NCI-H1436 (cell line): ENCODE results near the gene KCNIP1.
A peak's percentile ranks its signal among the peaks of the same experiment; 100 is the strongest.

Experiments
- DNase-seq: peaks from one replicate; lab custom pipeline; 2025; lab: John Stamatoyannopoulos, UW

Gene KCNIP1

GRCh38 chr5:170597109-170597751 is 93.4 kb downstream of the KCNIP1 start:
- no peak for DNase-seq

GRCh38 chr5:170597872-170598271 is 94.1 kb downstream of the KCNIP1 start:
- DNase-seq: no peak

GRCh38 chr5:170599756-170600155 is 95.9 kb downstream of the KCNIP1 start:
- no peak for DNase-seq

GRCh38 chr5:170601619-170602018 is 97.8 kb downstream of the KCNIP1 start:
- no peak for DNase-seq

- DNase-seq: no peak
Measured at GRCh38 chr5:170603109-170603508, 99.3 kb downstream of the KCNIP1 start.

GRCh38 chr5:170603578-170604565 is 100.1 kb downstream of the KCNIP1 start:
- DNase-seq: peak; percentile 40

GRCh38 chr5:170606941-170607340 is 103.1 kb downstream of the KCNIP1 start:
- no peak for DNase-seq

GRCh38 chr5:170611449-170612090 is 107.8 kb downstream of the KCNIP1 start:
- no peak for DNase-seq

GRCh38 chr5:170612256-170612678 is 108.4 kb downstream of the KCNIP1 start:
- DNase-seq: peak; percentile 35

GRCh38 chr5:170614065-170614490 is 110.3 kb downstream of the KCNIP1 start:
- DNase-seq: no peak

- DNase-seq: no peak
Measured at GRCh38 chr5:170614720-170615119, 110.9 kb downstream of the KCNIP1 start.

GRCh38 chr5:170617533-170618490 is 114.0 kb downstream of the KCNIP1 start:
- peak; percentile 73 for DNase-seq

- DNase-seq: no peak
Measured at GRCh38 chr5:170619869-170620268, 116.0 kb downstream of the KCNIP1 start.

GRCh38 chr5:170622933-170623332 is 119.1 kb downstream of the KCNIP1 start:
- no peak for DNase-seq

GRCh38 chr5:170623576-170624181 is 119.9 kb downstream of the KCNIP1 start:
- DNase-seq: peak; percentile 8

GRCh38 chr5:170625221-170626165 is 121.7 kb downstream of the KCNIP1 start:
- DNase-seq: no peak

GRCh38 chr5:170626507-170627150 is 122.8 kb downstream of the KCNIP1 start:
- no peak for DNase-seq

GRCh38 chr5:170627271-170627670 is 123.5 kb downstream of the KCNIP1 start:
- no peak for DNase-seq

- DNase-seq: no peak
Measured at GRCh38 chr5:170628028-170628427, 124.2 kb downstream of the KCNIP1 start.
